Duodenal mucosa (tissue), 2 donors: Measurements from ENCODE around the gene VSIR.

Source experiments
- H3K27ac ChIP-seq: one replicate; pipeline ENCODE4 v1.7.0; 2013; ENCODE audit warnings: low read depth, low read length
- H3K27me3 ChIP-seq, 2 donors: one replicate each; pipeline ENCODE4 v1.7.0; 2013; ENCODE audit warnings: low read length in 2 of 2, control low read depth in 1 of 2; ENCODE audit not compliant: insufficient read depth in 2 of 2, control insufficient read depth in 1 of 2
- H3K36me3 ChIP-seq, 2 donors: one replicate each; pipeline ENCODE4 v1.7.0; 2013; ENCODE audit warnings: low read length in 2 of 2, control low read depth in 1 of 2; ENCODE audit not compliant: insufficient read depth in 2 of 2, control insufficient read depth in 1 of 2
- H3K4me1 ChIP-seq, 2 donors: one replicate each; pipeline ENCODE4 v1.7.0; 2013; ENCODE audit warnings: low read length in 2 of 2, control low read depth in 1 of 2; ENCODE audit not compliant: insufficient read depth in 2 of 2, control insufficient read depth in 1 of 2
- H3K4me3 ChIP-seq, 2 donors: one replicate each; pipeline ENCODE4 v1.7.0; 2013; ENCODE audit warnings: low read length in 2 of 2, low read depth in 1 of 2
- H3K9ac ChIP-seq, 2 donors: one replicate each; pipeline ENCODE4 v1.7.0; 2013; ENCODE audit warnings: low read length in 2 of 2, low read depth in 1 of 2
- H3K9me3 ChIP-seq, 2 donors: one replicate each; pipeline ENCODE4 v1.7.0; 2013; ENCODE audit warnings: low read length in 2 of 2, control low read depth in 1 of 2; ENCODE audit not compliant: control insufficient read depth in 1 of 2

VSIR gene

DNA sequence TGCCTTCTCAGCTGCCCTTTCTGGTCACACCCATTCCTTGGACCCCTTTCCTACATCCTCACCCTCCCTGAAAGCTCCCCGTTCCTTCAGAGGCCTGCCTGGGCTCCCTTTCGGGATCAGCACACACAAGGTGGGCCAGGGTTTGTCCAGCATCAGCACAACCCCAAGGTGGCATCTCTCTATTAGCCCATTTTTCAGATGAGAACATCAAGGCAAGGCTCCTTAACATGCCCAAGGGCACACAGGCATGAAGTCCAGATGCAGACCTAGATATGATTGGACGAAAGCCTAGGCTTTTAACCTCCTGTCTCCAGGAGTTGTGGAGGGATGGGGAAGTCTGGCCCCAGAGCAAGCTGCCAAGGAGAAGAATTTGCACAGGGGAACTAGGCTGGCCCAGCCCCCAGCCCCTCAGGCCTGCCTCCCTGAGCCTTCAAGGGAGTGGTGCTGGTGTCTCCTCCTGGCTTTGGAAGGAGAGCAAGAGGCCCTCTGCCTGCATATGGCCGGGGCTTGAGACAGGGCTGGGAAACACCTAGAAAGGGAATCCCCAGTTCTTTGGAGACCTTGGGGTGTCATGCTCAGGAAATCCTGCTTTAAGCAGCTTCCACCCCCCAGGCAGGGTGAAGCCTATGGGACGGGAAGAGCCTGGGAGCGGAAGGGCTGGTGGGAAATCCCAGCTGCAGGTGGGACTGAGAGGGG lies 9.0 kb upstream of the VSIR start:
- H3K27me3 ChIP-seq = no peaks in the 10 kb centered on the region
- no peaks in the 10 kb centered on the region for H3K9me3 ChIP-seq
- H3K36me3 ChIP-seq = no peaks in the 10 kb centered on the region
- H3K9ac ChIP-seq = no peak overlapping the region
- no peak overlapping the region for H3K27ac ChIP-seq
- H3K4me1 ChIP-seq = peaks cover 0 to 10% of the 10 kb centered on the region in 2 donors
- no peak overlapping the region for H3K4me3 ChIP-seq

DNA sequence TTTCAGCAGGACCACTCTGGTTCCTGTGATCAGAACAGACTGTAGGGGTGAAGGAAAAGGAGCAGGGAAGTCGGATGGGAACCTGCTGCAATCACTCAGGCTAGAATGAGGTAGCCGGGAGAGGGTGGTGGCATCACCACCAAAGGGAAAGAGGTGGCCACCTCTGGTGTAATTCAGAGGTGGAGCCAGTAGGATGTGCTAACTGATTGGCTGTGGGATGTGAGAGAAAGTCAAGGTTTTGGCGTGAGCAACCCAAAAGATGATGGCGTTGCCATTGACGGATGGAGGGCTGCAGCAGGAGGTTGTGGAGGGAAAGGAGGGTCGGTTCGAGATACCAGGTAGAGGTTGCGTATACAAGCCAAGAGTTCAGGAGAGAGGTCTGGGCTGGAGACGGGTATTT lies 7.4 kb upstream of the VSIR start:
- Histone ChIP-seq H3K27ac (no peak overlapping the region), H3K4me3 (no peak overlapping the region), H3K36me3 (no peaks in the 10 kb centered on the region), H3K9me3 (no peaks in the 10 kb centered on the region), H3K27me3 (no peaks in the 10 kb centered on the region), H3K4me1 (peaks cover 13 to 23% of the 10 kb centered on the region in 2 donors), H3K9ac (no peak overlapping the region)

DNA sequence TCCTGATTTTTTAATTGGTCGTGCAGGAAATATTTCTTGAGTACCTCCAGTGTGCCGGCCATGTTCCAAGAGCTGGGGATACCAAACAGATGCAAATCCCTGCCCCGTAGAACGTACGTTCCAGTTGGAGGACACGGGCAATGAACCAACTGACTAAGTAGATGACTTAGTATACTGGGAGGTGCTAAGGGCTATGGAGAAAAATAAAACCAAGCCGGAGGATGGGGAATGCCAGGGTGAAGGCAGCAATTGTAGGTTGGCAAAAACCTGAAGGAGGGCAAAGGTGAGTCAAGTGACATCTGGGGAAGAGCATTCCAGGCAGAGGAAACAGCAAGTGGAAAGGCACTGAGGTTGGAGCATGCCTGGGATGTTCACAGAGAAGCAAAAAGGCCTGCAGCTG lies 6.8 kb upstream of the VSIR start:
- Histone ChIP-seq H3K36me3 (no peaks in the 10 kb centered on the region), H3K4me1 (peaks cover 18 to 23% of the 10 kb centered on the region in 2 donors), H3K27ac (no peak overlapping the region), H3K4me3 (no peak overlapping the region), H3K9ac (no peak overlapping the region), H3K9me3 (no peaks in the 10 kb centered on the region), H3K27me3 (no peaks in the 10 kb centered on the region)

DNA sequence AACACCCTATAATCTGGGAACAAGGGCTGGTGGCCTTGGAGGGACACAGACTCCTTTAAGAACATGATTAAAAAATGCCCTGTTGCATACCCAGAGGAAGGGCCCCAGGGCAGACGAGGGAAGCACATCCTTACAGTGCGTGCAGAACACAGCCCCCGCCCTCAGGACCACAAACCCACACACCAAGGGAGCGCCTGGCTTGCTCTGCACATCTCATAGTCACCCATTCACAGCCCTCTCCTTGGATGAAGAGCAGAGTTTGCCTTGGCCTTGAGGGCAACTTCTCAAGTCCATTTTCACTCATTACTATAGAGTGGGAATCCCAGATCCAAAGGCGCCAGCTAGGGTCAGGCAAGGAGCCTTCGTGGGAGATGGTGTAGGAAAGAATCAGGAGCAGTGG lies 6.3 kb upstream of the VSIR start:
- no peaks in the 10 kb centered on the region for H3K9me3 ChIP-seq
- H3K4me1 ChIP-seq = peaks cover 23 to 26% of the 10 kb centered on the region in 2 donors
- H3K9ac ChIP-seq = no peak overlapping the region
- H3K27me3 ChIP-seq = no peaks in the 10 kb centered on the region
- no peaks in the 10 kb centered on the region for H3K36me3 ChIP-seq
- H3K4me3 ChIP-seq = no peak overlapping the region
- no peak overlapping the region for H3K27ac ChIP-seq

DNA sequence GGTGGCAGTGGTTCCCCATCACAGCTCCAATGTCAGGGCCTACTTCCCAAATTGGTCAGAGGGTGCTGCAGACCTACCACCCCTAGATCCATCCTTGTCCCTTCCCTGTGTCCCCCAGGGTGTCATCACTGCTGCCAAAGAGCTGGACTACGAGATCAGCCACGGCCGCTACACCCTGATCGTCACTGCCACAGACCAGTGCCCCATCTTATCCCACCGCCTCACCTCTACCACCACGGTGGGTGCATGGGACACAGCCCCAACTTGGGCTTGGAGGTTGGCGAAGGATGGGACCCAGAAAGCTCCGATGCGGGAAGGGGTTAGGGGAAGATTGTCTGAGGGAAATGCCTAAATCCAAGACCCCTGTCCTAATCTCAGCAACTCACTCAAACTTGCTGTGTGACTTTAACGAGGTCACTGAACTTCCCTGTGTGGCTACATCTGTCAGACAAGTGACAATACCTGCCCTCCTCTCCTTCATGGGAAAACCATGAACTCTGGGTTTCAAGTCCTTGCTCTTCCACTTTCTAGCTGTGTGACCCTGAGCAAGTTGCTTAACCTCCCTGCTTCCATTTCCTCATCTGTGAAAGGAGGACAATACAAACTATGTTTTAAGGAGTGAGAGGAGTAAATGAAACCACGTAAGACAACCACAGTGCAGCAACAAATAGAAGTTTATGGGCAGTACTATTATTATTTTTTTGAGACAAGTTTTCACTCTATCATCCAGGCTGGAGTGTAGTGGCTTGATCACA lies 4.9 kb upstream of the VSIR start:
- no peak overlapping the region for H3K27ac ChIP-seq
- no peak overlapping the region for H3K9ac ChIP-seq
- H3K9me3 ChIP-seq = no peaks in the 10 kb centered on the region
- no peaks in the 10 kb centered on the region for H3K27me3 ChIP-seq
- H3K4me3 ChIP-seq = no peak overlapping the region
- H3K4me1 ChIP-seq = peaks cover 35 to 37% of the 10 kb centered on the region in 2 donors
- H3K36me3 ChIP-seq = no peaks in the 10 kb centered on the region

DNA sequence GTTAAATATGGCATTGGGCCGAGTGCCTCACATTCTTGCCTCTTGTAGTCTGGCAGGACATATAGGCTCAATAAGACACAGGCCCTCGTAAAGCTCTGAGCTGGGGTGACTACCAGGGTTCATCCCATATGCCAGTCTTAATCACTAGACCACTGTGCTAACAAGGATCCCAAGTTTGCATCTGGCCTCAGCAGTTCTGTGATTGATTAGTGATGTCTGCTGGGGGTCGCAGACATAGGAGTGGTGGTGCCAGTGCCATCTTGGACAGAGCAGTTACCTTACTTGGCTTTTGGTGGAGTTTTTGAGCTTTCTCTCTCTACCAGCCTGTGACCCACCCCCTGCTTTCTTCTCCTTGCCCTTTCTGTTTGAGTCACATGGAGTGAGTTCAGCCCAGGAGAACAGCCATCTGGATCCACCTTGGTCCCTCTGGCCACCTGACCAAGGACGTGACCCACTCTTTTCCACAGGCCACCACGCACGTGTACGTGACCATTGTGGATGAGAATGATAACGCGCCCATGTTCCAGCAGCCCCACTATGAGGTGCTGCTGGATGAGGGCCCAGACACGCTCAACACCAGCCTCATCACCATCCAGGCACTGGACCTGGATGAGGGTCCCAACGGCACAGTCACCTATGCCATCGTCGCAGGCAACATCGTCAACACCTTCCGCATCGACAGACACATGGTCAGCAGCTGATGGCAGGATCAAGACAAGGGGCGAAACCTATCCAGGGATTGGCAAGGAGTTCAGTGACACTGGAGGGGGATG lies 4.1 kb upstream of the VSIR start:
- Histone ChIP-seq H3K4me1 (peaks cover 34 to 41% of the 10 kb centered on the region in 2 donors), H3K27ac (no peak overlapping the region), H3K9ac (no peak overlapping the region), H3K36me3 (no peaks in the 10 kb centered on the region), H3K4me3 (no peak overlapping the region), H3K27me3 (no peaks in the 10 kb centered on the region), H3K9me3 (no peaks in the 10 kb centered on the region)

DNA sequence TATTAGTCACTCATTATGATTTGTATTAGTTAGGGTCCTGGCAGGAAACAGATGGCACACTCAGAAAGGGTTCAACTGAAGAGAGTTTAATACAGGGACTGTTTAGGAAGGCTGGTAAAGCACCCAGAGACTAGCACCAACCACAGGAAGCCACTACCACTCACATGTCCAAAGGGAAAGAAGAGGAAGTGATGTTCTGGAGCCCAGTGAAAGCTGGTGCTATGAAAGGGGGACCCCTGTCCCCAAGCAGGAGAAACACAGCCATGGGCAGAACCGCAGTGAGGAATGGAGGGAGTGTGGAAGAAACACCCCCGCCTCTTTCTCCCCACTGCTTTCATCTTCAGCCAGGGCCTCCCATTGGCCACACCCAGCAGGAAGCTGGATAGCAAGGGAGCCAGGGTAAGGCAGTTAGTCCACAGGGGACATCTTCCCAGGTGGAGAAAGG lies 3.2 kb upstream of the VSIR start:
- H3K36me3 ChIP-seq = no peaks in the 10 kb centered on the region
- H3K4me1 ChIP-seq = peaks cover 42 to 50% of the 10 kb centered on the region in 2 donors
- no peak overlapping the region for H3K9ac ChIP-seq
- no peak overlapping the region for H3K27ac ChIP-seq
- no peak overlapping the region for H3K4me3 ChIP-seq
- H3K9me3 ChIP-seq = no peaks in the 10 kb centered on the region
- H3K27me3 ChIP-seq = no peaks in the 10 kb centered on the region

DNA sequence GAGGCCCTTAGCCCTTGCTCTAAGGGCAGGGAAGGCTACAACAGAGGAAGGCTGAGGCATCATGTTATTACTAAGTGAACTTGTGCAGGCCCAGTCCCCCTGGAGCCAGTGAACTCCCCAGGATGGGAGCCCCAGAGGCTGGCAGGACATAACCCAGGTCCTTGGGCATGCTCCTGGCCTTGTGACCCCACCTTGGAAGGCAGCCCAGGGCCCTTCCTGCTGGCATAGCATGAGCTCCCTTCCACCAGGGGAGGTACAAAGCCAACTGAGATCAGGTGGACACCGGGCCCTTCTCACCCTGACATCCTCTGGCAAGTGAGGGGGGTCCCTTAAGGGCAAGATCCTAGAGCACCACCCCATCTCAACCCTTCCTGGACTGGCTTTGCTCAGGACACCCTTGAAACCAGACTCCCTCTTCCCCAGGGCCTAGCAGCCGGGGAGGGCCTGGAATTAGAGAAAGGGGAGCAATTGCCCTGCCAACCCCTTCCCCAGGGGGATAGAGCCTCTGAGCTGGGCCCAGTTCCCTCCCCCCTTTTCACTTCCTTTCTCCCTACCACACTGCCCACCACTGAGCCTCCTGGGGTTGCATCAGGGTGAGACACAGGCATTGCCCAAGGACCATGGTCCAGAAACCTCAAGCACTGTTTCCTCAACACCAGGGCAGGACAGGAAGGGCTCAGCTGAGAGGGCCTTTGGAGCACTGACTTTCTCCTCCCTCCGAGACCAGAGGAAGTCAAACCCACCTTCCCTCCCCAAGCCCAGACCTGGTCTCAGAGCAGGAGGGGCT lies 1.8 kb upstream of the VSIR start:
- H3K9ac ChIP-seq = peak overlapping the region in 1 of 2 donors; percentile 10
- peaks cover 0 to 1% of the 10 kb centered on the region in 2 donors for H3K36me3 ChIP-seq
- no peak overlapping the region for H3K27ac ChIP-seq
- H3K9me3 ChIP-seq = no peaks in the 10 kb centered on the region
- H3K27me3 ChIP-seq = no peaks in the 10 kb centered on the region
- H3K4me3 ChIP-seq = no peak overlapping the region
- H3K4me1 ChIP-seq = peaks cover 56 to 64% of the 10 kb centered on the region in 2 donors

DNA sequence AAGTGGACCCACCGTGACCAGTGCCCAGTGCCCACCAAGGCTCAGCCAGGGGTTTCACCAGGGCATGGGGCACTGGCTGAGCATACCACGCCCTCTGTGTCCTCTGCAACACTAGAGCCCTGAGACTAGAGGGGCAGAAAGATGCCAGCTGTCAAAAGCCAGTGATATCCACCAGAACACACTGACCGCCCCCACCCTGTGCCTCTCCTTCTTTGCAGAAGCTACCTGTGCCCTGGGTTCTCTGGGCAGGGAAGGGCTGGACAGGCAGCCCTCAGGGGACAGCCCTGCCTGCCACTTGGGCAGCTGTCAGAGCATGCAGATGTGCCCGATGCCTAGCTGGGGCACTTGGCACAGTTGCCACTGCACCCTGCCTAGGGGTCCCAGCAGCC lies 494 bp downstream of the VSIR start:
- Histone ChIP-seq H3K36me3 (peaks cover 0 to 5% of the 10 kb centered on the region in 2 donors), H3K9me3 (no peaks in the 10 kb centered on the region), H3K4me1 (peaks cover 75 to 82% of the 10 kb centered on the region in 2 donors), H3K9ac (peak overlapping the region; percentile 98 to 99), H3K27ac (peak overlapping the region; percentile 91), H3K4me3 (peak overlapping the region; percentile 89 to 97), H3K27me3 (no peaks in the 10 kb centered on the region)
